ENCODE results near the gene CDH22.
A peak's percentile ranks its signal among the peaks of the same experiment; 100 is the strongest.

CDH22 gene

GRCh38 chr20:46306743-46307138 lies 1.6 kb downstream of the CDH22 start:
- no peak overlapping the region for H3K27ac ChIP-seq
- H3K4me3 ChIP-seq = peak overlapping the region in 2 of 7 experiments; percentile 54 to 61

DNA sequence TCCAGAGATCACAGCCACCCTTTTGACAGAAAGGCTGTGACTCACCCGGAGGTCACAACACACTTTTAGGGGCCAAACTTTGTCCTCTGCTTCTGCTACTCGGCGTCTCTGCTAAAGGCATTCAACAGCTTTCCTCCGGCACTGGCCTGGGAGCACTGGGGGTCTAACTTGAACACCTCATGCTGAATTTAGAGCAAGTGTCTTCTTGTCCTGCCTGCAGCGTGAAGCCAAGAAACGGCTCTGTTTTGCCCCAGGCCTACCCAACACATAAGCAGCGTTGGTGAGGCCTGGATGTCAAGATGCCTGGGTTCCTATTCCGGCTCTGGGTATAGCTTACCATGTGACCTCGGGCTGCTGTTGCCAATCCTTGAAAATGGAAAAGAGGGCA lies 2.3 kb downstream of the CDH22 start:
- H3K27ac ChIP-seq = no peak overlapping the region
- no peak overlapping the region for H3K4me3 ChIP-seq

DNA sequence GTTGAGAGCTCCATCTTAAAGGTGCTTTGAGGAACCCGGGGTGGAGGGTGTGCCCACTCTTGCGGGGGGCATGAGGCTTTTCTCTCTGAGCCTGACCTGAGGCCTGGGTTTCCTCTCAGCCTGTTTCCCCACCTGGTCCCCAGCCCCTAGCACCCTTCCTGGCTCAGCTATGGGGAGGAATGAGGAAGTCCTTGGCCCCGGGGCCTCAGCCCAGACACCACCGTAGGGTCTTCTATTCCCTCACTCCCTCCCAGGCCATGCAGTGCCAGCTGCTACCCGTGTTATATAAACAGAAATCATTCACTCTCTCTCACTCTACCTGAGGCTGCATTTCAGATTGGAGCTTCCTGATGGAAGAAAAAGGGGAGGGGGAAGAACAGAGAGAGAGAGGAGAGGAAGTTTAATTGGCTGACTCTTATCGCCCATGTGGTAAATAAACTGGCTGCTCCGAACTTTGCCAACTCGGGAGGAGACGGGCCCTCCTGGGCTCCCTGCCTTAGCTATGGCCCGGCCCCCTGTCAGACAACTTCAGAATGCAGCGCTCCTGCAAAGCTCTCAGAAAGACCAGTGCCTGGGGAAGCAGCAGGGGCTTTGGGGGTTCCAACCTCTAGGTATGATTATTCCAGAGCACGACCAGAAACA lies 2.8 kb downstream of the CDH22 start:
- H3K4me3 ChIP-seq = no peak overlapping the region
- no peak overlapping the region for H3K27ac ChIP-seq

DNA sequence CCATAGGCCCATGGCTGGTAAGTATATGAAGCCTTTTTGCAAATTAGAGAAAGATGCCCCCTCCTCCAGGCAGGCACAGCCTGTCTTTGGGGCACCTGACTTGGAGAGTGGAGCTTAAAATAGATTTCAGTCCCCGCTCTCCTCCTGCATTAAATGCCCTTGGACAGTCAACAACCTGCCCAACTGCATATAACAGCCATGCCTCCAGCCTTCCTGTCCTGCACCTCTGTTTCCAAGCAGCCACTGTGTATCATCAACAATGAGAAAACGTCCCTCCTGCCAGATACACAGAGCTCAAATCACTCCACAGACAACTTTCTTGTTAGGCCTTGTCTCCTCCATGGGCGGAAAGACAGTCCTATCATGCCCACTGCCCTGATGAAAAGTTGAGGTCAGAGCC lies 3.4 kb downstream of the CDH22 start:
- H3K4me3 ChIP-seq = no peak overlapping the region
- H3K27ac ChIP-seq = no peak overlapping the region

GRCh38 chr20:46304361-46304760 lies 3.9 kb downstream of the CDH22 start:
- H3K4me3 ChIP-seq = no peak overlapping the region
- H3K27ac ChIP-seq = no peak overlapping the region

DNA sequence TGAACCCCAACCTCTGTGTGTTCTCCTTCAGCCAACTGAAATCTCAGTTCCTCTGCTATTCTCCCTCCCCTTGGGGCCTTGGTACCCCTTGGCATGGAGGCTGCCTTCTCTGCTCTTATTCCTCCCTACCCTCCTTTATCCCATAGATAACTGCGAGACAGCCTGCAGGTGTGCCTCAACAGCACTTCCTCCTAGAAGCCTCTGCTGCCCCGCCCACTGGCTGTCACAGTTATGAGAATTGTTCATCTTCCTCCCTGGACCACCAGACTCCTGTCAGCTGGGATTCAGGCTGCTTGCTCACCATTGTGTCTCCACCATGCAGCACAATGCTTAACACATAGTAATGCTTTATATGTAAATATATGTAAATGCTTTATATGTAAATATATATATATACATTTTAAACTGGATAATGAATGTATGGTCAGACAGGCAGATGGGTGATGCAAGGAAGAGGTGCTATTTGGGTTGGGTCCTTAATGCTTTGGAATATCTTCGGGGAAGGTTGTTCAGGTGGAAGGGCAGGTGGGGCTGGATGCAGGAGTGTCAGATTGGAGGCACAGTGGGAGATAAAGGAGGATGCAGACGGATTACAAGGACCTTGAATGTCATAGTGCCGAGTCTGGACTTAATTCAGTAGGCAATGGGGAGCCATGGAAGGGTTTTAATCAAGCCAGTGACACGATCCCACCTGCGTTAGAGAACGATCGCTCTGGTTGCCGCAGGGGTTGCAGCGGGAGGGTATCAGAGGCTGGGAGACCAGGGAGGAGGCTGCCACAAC lies 4.9 kb downstream of the CDH22 start:
- H3K4me3 ChIP-seq = no peak overlapping the region
- H3K27ac ChIP-seq = no peak overlapping the region

DNA sequence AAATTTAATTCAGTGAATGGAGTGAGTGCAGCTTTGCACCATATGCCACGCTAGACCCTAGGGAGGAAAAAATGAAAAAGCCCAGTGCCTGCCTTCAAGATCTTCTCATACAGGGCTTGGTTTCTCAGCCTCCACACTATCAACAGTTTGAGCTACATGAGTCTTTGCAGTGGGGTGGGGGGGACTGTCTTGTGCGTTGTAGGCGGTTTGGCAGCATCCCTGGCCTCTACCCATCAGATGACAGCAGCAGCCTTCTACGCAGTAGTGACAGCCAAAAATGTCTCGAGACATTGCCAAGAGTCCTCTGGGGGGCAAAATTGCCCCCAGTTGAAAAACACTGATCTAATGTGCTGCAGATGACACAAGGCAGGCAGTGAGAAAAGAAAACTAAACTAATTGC lies 6.2 kb downstream of the CDH22 start:
- no peak overlapping the region for H3K27ac ChIP-seq
- H3K4me3 ChIP-seq = no peak overlapping the region

GRCh38 chr20:46300281-46300680 lies 8.0 kb downstream of the CDH22 start:
- H3K27ac ChIP-seq = no peak overlapping the region
- H3K4me3 ChIP-seq = no peak overlapping the region

GRCh38 chr20:46299078-46299477 lies 9.2 kb downstream of the CDH22 start:
- H3K4me3 ChIP-seq = no peak overlapping the region
- H3K27ac ChIP-seq = no peak overlapping the region

DNA sequence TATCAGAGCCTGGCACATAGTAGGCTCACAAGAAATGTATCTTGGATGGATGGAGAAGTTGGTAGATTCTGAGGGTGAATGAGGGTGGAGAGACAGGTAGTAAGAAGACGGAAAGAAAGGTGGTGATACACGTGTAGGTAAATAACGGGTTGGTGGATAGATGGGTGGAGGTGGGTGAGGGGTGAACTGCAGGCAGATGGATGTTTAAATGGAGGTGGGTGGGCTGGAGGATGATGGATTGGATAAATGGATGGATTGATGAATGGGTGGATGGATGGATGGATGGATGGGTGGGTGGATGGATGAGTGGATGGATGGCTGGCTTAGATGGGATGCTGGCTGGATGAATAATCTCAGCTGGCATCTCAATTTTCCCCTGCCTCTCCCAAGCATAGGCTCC lies 9.9 kb downstream of the CDH22 start:
- H3K27ac ChIP-seq = no peak overlapping the region
- no peak overlapping the region for H3K4me3 ChIP-seq

GRCh38 chr20:46296526-46297250 lies 11.6 kb downstream of the CDH22 start:
- H3K4me3 ChIP-seq = no peak overlapping the region
- no peak overlapping the region for H3K27ac ChIP-seq

- H3K4me3 ChIP-seq = no peak overlapping the region
- H3K27ac ChIP-seq = no peak overlapping the region
Observed at GRCh38 chr20:46293084-46293483, 15.2 kb downstream of the CDH22 start.

- Histone ChIP-seq H3K27ac (no peak overlapping the region), H3K4me3 (no peak overlapping the region)
Observed at GRCh38 chr20:46291401-46291800, 16.9 kb downstream of the CDH22 start.

DNA sequence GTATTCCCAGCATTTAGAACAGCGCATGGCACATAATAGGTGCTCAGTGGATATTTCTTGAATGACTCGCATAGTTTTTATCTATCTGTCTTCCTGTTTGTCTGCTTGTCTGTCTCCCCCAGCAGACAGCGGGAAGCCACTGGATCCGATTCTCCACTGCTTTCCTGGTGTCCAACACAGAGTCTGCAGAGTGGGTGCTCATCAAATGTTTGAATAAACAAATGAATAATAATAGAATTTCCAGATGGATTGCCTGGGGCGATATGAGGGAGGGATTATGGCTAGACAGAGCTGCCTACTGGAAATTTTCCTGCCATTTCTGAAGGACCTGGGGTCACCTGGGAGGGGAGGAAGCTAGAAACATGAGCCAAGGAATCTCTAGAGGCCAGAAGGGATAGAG lies 18.9 kb downstream of the CDH22 start:
- no peak overlapping the region for H3K27ac ChIP-seq
- no peak overlapping the region for H3K4me3 ChIP-seq

GRCh38 chr20:46286977-46287376 lies 21.3 kb downstream of the CDH22 start:
- H3K4me3 ChIP-seq = no peak overlapping the region

DNA sequence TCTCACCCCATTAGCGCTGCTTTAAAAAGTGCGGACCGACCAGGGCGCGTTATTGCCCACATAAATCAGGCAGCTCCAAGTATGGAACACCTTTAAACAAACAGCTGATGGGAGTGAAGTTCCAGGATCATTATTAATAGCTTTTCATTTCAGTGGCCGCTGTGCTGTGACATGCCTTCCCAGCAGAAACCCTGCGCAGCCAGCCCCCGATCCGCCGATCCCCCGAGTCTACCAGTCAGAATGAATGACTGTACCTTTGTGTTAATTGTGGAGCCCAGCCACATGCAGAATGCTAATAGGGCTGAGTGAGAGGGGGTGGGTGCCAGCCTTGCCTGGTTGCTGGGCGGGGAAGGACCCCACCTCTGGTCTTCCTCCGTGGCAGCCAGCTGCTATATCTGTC lies 21.9 kb downstream of the CDH22 start:
- Histone ChIP-seq H3K4me3 (no peak overlapping the region), H3K27ac (no peak overlapping the region)

More at GRCh38 chr20:46286977-46287376, 21.3 kb downstream of the CDH22 start:
- no peak overlapping the region for H3K27ac ChIP-seq

DNA sequence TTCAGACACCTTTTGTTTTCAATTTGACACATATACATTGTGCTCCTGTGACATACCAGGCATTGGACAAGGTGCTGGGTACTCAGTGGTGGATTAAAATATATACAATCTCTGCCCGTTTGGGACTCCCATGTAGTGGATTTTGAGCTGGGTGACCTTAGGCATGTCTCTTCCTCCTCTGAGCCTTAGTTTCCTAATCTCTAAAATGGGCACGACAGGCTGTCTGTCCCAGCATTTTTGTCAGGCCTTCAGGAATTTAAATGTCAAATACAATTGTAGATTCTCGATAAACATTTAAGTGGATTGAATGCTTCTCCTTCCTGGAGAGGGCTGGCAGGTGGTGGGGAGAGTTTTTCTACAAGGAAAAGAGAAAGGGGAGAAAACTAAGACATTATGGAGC lies 22.6 kb downstream of the CDH22 start:
- Histone ChIP-seq H3K27ac (no peak overlapping the region), H3K4me3 (no peak overlapping the region)

DNA sequence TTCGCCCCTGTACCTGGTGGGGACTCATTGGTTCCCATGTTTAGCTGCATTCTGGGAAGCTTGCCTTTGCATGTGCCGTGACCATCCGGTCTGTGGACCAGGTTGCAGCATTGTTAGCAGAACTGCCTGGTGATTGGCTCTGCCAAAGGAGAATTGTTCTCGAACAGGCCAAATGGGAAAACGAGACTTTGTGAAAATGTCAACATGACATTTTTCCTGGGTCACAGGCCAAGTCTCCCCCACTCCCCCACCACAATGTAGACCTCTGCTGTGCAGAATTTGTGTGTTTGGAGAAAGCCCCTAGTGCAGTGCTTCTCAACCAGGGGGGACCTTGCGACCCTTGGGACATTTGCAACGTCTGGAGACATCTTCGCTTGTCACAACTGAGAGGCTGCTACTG lies 23.2 kb downstream of the CDH22 start:
- H3K27ac ChIP-seq = no peak overlapping the region
- H3K4me3 ChIP-seq = no peak overlapping the region

DNA sequence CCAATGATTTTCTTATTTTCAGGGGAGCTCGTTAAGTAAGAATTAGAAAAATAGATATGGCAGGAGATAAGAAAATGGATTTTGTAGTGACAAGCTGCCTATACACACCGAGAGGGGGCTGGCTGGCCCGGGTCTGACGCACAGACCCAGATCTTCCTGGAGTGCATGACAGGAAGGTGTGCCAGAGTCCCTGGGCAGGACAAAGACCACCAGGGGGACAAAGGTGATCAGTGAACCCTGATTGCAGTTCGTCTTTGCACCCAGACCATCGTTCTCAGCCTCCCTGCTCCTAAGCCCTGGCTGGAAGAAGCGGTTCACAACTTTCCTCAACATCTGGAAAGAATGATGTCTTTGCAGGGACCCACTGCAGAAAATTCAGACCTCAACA lies 24.3 kb downstream of the CDH22 start:
- Histone ChIP-seq H3K27ac (no peak overlapping the region), H3K4me3 (no peak overlapping the region)

DNA sequence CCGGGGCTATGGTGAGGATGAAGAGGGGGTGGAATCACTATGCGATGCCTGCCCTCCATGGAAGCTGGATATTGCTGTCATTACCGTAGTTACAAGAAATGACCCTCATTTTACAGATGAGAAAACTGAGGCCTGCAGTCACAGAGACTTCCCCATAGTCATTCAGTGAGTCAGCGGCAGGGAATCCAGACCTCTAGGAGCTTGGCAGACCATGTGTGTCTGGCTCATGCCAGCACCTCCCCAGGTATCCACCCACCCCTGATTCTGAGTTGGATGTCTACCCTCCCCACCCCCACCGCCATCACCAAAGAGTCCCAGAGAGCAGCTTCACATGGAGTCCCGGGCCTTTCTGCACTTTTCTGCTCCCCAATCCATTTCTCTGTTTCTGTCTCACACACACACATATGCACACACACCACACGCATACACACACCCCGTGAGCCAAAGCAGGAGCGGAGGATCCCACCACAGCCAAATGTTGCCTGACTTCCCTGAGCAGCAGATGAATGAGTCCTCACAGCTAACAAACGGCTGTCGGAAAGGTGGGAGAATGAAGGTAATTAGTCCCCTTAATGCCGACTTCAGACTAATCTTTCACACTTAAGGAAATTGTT lies 24.8 kb downstream of the CDH22 start:
- no peak overlapping the region for H3K4me3 ChIP-seq

DNA sequence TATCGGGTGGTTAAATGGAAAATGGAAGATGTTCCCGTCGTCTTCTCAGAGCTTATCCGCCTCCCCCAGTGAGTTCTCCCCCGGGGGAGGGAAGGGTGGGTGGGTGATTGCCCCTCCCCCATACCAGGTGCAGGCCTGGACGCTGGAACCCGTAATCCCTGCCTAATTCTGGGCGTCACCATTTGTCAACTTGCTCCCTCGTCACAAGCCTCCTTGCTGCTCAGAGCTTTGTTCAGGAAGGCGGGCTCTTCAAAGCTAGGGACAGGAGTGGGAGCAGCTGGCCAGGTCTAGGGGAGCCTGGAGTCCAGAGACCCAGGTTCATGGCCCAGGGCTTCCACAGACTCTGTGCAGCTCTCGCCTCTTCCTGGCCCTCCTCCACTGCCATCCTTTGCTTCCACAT lies 25.6 kb downstream of the CDH22 start:
- no peak overlapping the region for H3K27ac ChIP-seq
- no peak overlapping the region for H3K4me3 ChIP-seq

More for the DNA sequence above, 24.8 kb downstream of the CDH22 start:
- no peak overlapping the region for H3K27ac ChIP-seq
